HepG2 (cell line): Measurements from ENCODE around the gene SLC22A31. TPM values are rescaled to one million over a fixed set of nuclear protein-coding genes. Genes with fewer than 3 reads are reported as not detected.
A peak's percentile ranks its signal among the peaks of the same experiment; 100 is the strongest.

Source experiments
- LCORL ChIP-seq, 2 experiments: fragments of 450-650 bp in 1 of 2; sonication (generic) in 1 of 2; formaldehyde crosslinking in 1 of 2; IDR thresholded peaks; 2 replicates each; pipeline versions ENCODE4 v1.5.0 to v1.6.1; 2017 to 2020; ENCODE audit warnings: antibody characterized with exemption in 1 of 2, missing genetic modification reagents in 1 of 2
- MAF1 ChIP-seq: sonication (generic); formaldehyde crosslinking; IDR thresholded peaks from 2 replicates; pipeline ENCODE4 v1.5.0; 2020; ENCODE audit warnings: missing genetic modification reagents, borderline replicate concordance
- MTF1 ChIP-seq: sonication (generic); formaldehyde crosslinking; IDR thresholded peaks from 2 replicates; pipeline ENCODE4 v1.5.0; 2020; ENCODE audit warnings: missing genetic modification reagents
- NONO ChIP-seq, 2 experiments: fragments of 450-650 bp in 1 of 2; sonication (generic) in 1 of 2; formaldehyde crosslinking in 1 of 2; IDR thresholded peaks in 1 of 2; conservative IDR thresholded peaks in 1 of 2; 2 replicates each; pipeline versions ENCODE4 v1.6.1 to v1.8.0; 2017 to 2022; ENCODE audit warnings: mild to moderate bottlenecking in 1 of 2, missing genetic modification reagents in 1 of 2, moderate library complexity in 1 of 2
- SETDB1 ChIP-seq: sonication (generic); formaldehyde crosslinking; IDR thresholded peaks from 2 replicates; pipeline ENCODE4 v1.5.1; 2020; ENCODE audit warnings: missing genetic modification reagents, mild to moderate bottlenecking, borderline replicate concordance
- SKIL ChIP-seq: sonication (generic); formaldehyde crosslinking; IDR thresholded peaks from 2 replicates; pipeline ENCODE4 v1.8.0; 2022; ENCODE audit warnings: missing genetic modification reagents, mild to moderate bottlenecking, moderate library complexity, borderline replicate concordance
- SMC3 ChIP-seq: IDR thresholded peaks from 2 replicates; pipeline ENCODE4 v1.6.1; 2011; ENCODE audit warnings: low read length, improper control_type of control experiment
- USF2 ChIP-seq, 2 experiments: sonication (generic) in 1 of 2; formaldehyde crosslinking in 1 of 2; IDR thresholded peaks; 2 replicates each; pipeline versions ENCODE4 v1.5.1 to v1.6.1; 2011 to 2020; ENCODE audit warnings: borderline replicate concordance in 1 of 2, low read depth in 1 of 2, low read length in 1 of 2, mild to moderate bottlenecking in 1 of 2, missing genetic modification reagents in 1 of 2, moderate library complexity in 1 of 2
- XRCC5 ChIP-seq: fragments of 200-400 bp; formaldehyde crosslinking; optimal IDR thresholded peaks from 2 replicates; pipeline ENCODE3; 2017; ENCODE audit warnings: mild to moderate bottlenecking, low read length
- YEATS2 ChIP-seq: sonication (generic); formaldehyde crosslinking; IDR thresholded peaks from 2 replicates; pipeline ENCODE4 v1.4.0; 2020; ENCODE audit warnings: missing genetic modification reagents, borderline replicate concordance
- ZKSCAN8 ChIP-seq: IDR thresholded peaks from 2 replicates; pipeline ENCODE4 v1.6.1; 2016; ENCODE audit warnings: borderline replicate concordance, missing genetic modification reagents, missing compliant biosample characterization
- ZNF280B ChIP-seq: sonication (generic); formaldehyde crosslinking; IDR thresholded peaks from 2 replicates; pipeline ENCODE4 v1.5.0; 2020; ENCODE audit warnings: missing genetic modification reagents, mild to moderate bottlenecking, borderline replicate concordance
- ZNF768 ChIP-seq: sonication (generic); formaldehyde crosslinking; IDR thresholded peaks from 2 replicates; pipeline ENCODE4 v1.4.0; 2020; ENCODE audit warnings: missing genetic modification reagents
- ZSCAN25 ChIP-seq: sonication (generic); formaldehyde crosslinking; IDR thresholded peaks from 2 replicates; pipeline ENCODE4 v1.8.0; 2022; ENCODE audit warnings: mild to moderate bottlenecking, missing genetic modification reagents
- polyA plus RNA-seq, 8 experiments: library from polyadenylated mRNA; depleted of rRNA in 3 of 8; stranded (reverse) in 7 of 8; unstranded in 1 of 8; fragments of >200 nt; fragmentation: Illumina TruSeq in 4 of 8; extraction: Trizol in 4 of 8; gene quantifications; 2 replicates each; pipeline versions ENCODE4 v1.2.1 to v1.2.3, GENCODE V29; 2011 to 2016; ENCODE audit warnings: low read depth in 4 of 8, missing spikeins in 1 of 8, mixed read lengths in 1 of 8; ENCODE audit not compliant: insufficient read depth in 1 of 8
- total RNA-seq, 5 experiments: library from RNA; depleted of rRNA; stranded (reverse); fragments of >200 nt; fragmentation: Illumina TruSeq; extraction: Trizol; gene quantifications; 2 replicates each; pipeline ENCODE4 v1.2.3, GENCODE V29; 2016; ENCODE audit warnings: low read depth in 1 of 5
- TF ChIP-seq, protein P1 (sequence below): sonication (generic); formaldehyde crosslinking; IDR thresholded peaks from 2 replicates; pipeline ENCODE4 v1.4.0; 2020; ENCODE audit warnings: missing genetic modification reagents, borderline replicate concordance

Gene SLC22A31
- total and polyA plus RNA-seq, 2 of the 13 experiments (the other 11 are each of a cell fraction or from before 2014, with no cell fraction given) = 67.3 to 83.3 TPM

DNA sequence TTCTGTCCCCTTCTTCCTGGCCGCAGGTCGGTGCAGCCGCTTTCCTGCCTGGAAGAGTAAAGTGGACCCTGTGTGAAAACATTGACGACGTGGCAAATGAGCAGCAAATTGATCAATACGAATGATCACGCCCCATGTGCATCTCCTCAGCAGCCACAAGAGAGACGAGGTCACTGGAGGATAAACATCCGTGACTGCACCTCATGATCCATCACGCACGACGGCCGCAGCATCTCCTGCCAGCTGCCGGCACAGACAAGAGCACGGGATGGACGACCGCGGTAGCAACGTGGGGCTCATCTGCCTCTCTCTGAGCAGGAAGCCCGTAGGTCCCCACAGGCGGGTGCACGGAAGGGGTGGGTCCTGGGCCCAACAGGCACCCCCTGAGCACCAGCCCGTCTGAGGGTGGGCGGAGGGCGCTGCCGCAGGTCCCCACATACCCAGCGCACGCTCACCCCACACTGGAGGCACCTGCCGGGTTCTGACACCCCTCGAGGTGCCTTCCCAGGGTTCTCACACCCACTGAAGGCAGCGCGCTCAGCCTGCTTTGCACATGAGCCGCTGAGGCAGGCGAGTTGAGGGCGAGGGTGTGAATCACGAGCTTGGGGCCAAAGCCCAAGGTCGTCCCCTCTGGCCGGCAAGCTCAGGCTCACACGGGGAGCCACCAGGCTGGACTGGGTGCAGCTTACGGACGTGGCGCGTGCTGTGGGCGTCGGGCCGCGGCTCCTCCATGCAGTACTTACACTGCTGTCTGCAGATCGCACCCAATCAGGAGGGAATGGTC is 41.1 kb downstream of the SLC22A31 start (continued):
- TF ChIP-seq NONO (IDR thresholded peaks at IDR 0.05) (no peak), NONO (CRISPR knock-in tag; conservative IDR thresholded peaks at IDR 0.05) (peak; percentile 73), XRCC5 (no peak), ZNF768 (CRISPR knock-in tag) (peak; percentile 47; the same call in 1 of the 2 replicates), LCORL (IDR thresholded peaks at IDR 0.05) (no peak), LCORL (CRISPR knock-in tag; IDR thresholded peaks at IDR 0.05) (peak; percentile 86), SKIL (CRISPR knock-in tag) (peak; percentile 17; the same call in 1 of the 2 replicates), SETDB1 (CRISPR knock-in tag) (no peak), ZSCAN25 (CRISPR knock-in tag) (peak; percentile 90; the same call in 1 of the 2 replicates), YEATS2 (CRISPR knock-in tag) (no peak), USF2 (IDR thresholded peaks at IDR 0.05; ENCODE audit: low read depth, low read length) (no peak), USF2 (CRISPR knock-in tag; IDR thresholded peaks at IDR 0.05; ENCODE audit: borderline replicate concordance) (no peak), MAF1 (CRISPR knock-in tag) (no peak; the same call in 1 of the 2 replicates), ZKSCAN8 (peak; percentile 76; the same call in 1 of the 2 replicates), ZNF280B (peak; percentile 92), SMC3 (no peak), MTF1 (CRISPR knock-in tag) (no peak; the same call in 1 of the 2 replicates)
- TF ChIP-seq, protein P1, sequence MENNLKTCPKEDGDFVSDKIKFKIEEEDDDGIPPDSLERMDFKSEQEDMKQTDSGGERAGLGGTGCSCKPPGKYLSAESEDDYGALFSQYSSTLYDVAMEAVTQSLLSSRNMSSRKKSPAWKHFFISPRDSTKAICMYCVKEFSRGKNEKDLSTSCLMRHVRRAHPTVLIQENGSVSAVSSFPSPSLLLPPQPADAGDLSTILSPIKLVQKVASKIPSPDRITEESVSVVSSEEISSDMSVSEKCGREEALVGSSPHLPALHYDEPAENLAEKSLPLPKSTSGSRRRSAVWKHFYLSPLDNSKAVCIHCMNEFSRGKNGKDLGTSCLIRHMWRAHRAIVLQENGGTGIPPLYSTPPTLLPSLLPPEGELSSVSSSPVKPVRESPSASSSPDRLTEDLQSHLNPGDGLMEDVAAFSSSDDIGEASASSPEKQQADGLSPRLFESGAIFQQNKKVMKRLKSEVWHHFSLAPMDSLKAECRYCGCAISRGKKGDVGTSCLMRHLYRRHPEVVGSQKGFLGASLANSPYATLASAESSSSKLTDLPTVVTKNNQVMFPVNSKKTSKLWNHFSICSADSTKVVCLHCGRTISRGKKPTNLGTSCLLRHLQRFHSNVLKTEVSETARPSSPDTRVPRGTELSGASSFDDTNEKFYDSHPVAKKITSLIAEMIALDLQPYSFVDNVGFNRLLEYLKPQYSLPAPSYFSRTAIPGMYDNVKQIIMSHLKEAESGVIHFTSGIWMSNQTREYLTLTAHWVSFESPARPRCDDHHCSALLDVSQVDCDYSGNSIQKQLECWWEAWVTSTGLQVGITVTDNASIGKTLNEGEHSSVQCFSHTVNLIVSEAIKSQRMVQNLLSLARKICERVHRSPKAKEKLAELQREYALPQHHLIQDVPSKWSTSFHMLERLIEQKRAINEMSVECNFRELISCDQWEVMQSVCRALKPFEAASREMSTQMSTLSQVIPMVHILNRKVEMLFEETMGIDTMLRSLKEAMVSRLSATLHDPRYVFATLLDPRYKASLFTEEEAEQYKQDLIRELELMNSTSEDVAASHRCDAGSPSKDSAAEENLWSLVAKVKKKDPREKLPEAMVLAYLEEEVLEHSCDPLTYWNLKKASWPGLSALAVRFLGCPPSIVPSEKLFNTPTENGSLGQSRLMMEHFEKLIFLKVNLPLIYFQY = peak; percentile 53; the same call in 1 of the 2 replicates
